GM19324 (cell line): ENCODE data around the gene RBM4B.
A peak's percentile ranks its signal among the peaks of the same experiment; 100 is the strongest.
"Not testable (repeated sequence)": the region's sequence is repeated elsewhere in the genome, so short reads cannot be mapped to it uniquely, and the experiment has no call there.

Source experiments
- ATAC-seq: cut with Tn5 transposase; IDR thresholded peaks from one replicate; pipeline ENCODE4 v1.9.1; 2021; ENCODE audit warnings: mild to moderate bottlenecking, moderate library complexity; ENCODE audit not compliant: unreplicated experiment, low FRiP score

RBM4B gene

GRCh38 chr11:66646828-66647227, 30.9 kb downstream of the RBM4B start:
- no peak for ATAC-seq

DNA sequence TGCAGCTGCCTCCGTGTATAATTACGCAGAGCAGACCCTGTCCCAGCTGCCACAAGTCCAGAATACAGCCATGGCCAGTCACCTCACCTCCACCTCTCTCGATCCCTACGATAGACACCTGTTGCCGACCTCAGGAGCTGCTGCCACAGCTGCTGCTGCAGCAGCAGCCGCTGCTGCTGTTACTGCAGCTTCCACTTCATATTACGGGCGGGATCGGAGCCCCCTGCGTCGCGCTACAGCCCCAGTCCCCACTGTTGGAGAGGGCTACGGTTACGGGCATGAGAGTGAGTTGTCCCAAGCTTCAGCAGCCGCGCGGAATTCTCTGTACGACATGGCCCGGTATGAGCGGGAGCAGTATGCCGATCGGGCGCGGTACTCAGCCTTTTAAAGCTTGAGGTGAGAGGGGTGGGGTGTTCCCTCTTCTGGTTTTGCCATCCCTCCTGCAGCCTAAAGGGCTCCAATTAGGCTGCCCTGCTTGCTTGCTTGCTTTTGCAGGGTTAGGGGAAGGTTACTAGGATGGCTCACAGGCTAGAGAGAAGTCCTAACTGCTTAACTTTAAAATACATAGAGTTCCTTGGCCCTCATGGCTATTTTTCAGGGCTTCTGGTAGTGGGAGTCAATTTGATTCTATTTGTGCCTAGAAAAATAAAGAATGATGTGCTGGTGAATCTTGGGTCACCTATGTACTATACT, 33.8 kb downstream of the RBM4B start:
- no peak for ATAC-seq

DNA sequence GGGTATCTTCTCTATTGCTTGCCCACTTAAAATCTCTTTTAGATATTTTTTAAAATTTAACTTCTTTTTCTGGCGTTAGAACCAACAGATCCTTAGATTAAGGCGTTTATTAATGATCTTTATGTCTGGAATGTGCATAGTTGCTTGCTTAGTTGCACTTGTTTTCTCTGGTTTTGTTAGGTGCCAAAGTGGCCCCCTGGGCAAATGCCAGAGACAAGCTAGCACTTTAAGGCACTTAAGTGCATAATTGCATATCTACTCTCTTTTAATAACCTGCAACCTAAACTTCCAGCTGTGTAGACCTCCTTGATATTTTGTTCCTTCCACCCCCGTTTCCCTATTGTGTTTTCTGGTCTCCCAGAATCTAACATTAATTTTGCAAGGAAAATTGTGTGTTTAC, 35.9 kb downstream of the RBM4B start:
- ATAC-seq, result no peak

DNA sequence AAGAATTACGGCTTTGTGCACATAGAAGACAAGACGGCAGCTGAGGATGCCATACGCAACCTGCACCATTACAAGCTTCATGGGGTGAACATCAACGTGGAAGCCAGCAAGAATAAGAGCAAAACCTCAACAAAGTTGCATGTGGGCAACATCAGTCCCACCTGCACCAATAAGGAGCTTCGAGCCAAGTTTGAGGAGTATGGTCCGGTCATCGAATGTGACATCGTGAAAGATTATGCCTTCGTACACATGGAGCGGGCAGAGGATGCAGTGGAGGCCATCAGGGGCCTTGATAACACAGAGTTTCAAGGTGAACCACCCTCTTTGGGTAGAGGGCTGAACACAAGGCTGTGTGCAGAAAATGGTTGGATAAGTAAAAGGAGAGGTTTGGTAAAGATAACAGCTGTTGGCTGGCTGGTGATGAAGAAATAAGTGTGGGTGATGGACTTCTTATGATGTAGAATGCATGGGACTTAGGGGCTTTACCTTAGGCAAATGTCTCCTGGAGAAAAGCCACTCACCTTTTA, 37.8 kb downstream of the RBM4B start:
- not testable (repeated sequence) for ATAC-seq

DNA sequence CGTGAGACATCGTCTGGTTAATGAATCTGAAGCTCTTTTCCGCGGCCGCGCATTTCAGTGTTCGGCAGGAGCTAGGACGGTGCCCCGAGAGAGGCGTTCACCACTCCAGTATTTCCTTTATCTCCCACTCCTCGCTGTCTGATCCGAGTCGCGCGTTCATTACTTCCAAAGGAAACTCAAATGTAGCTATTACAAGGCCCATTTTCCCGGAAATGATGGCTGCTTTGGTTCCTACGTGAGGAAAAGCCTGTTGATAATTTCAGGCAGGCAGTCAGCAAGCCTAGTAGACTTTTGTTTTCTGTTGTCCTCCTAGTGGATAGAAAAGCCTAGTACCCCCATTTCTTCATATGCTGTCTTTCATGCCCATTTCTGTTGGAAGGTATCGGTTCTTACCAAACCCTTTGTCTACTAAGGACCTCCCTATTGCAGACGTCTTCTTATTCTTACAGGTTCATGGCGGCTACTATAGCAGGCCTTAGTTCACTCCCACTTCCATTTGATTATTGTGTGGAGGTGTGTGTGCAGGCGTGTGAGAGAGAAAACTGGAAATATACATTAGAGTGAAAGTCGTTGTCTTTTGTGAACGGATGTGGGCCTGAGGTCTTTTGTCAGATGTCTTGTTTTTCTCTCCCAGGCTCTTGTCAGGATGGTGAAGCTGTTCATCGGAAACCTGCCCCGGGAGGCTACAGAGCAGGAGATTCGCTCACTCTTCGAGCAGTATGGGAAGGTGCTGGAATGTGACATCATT, 38.4 kb downstream of the RBM4B start:
- ATAC-seq, result no peak

DNA sequence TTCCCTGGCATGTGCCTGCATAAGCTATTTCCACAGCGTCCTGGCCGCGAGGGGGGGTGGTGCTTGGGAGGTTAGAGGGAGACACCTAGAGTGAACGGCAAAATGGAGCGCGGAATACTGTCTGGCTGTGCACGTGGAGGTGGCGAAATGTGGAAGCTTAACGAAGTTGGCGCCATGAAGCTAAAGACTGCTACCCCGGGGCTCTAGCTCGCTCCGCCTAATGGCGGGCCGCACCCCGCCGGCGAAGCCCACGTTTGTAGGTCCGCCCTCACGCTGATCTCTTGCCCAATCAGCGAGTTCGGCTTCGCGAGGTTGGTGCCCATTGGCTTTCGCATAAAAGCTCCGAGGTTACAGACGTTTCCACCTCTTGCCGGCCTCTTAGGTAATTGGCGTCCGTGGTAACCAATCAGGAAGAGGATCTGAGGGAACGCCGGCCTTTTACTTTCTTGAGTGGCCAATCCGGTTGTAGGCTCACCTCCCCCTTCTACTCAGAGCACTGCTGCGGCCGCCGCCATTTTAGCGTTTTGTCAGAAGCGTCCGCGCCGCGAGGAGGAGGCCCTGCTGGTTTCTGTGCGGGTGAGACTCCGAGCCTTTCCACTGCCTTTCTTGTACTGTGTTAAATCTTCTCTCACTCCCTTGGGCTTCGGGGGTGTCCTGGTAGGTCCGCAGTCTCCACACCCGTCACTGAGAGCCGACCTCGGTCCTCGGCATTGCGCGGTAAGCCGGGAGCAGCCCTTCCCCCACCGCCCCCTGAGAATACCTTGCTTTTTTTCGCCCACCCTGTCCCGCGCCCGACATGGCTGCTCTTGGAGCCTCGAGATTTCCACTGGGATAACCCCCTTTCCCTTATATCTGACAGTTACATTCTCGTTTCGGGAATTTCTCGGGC, 39.3 kb downstream of the RBM4B start, which contains the start of gene RBM4:
Gene RBM4 (plus strand): TSS at position 527 of the 889 bp plus-strand sequence. CDS start 1,009 bp downstream, outside the sequence.
- peak; percentile 97 for ATAC-seq

GRCh38 chr11:66637557-66638176, 40.0 kb downstream of the RBM4B start:
- ATAC-seq, result no peak

DNA sequence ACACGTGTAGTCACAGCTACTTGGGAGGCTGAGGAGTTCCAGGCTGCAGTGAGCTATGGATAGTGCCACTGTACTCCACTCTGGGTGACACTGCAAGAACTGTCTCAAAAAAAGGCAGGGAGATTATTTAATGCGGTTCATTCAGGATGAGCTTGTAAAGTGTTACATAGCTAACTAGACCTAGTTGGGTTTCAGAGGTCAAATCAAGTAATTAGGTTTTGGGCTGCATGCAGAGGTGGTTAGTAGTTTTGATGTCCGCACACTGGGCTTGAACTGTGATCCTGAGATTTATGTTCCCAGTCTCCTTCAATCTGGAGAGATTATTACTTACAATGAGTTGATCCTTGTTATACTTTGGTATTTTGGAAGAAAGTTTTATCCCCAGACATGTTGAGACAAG, 41.3 kb downstream of the RBM4B start:
- ATAC-seq, result no peak

GRCh38 chr11:66632952-66633351, 44.7 kb downstream of the RBM4B start:
- no peak for ATAC-seq

- ATAC-seq, result no peak
These were observed 45.8 kb downstream of the RBM4B start for GRCh38 chr11:66631883-66632282.

DNA sequence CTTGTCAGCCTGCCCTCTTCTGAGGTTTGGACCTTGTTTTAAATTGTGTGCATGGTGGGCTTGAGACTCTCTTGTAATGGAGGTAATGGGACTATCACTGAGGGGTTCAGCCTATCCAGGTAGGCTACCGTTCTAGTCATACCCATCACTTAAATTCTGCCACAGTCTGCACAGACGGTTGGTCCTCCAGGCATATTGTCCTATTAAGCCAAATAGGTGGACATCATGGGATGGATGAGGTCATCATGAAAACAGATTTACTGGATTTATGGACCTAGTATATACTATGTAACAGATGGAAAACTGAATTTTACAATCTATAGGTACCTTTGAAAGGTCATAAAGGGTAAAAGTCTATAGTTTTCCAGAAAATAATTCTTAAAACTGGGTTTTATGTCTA, 48.3 kb downstream of the RBM4B start:
- no peak for ATAC-seq

DNA sequence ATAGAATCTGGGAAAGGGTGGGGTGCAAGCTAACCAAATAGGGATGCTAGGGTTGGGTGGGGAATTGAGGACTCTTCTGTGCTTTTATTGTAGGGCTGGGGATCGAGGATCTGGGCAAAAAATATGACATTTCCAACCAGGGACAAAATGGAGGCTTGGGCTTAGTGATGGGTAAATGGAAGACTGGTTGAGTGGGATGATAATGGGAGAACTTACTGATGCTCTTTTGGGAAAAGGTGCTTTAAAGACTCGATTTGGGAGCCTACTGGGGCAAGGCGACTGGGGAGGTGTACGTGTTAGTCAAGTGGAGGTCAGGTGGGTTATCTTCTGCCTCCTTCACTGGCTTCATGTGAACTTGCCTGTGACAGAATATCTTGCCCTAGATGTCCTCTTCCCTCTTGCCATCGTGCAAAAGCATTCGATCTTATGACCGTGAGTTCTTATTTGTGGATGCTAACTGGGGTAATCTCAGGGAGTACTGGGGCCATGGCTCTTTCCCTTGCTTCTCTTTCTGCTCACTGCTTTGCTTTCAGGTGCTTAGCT, 49.6 kb downstream of the RBM4B start:
- ATAC-seq, result no peak

DNA sequence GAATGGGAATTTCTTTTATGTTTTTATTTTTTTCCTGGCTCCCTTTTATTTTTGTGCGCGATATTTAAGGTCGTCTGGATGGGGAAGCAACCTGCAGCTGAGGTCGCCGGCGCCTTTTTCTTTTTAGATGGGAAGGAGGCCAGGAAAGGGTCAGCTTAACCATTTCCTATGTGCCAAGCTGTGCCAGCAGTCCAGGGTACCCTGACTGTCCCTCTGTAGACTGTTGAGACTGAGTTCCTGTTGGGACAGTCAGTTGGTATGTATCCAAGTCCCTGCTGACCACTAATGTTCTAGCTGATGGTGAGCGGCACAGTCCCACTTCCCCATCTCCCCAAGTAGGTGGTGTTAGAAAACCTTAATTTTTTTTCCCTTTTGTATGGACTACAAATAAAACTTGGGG, 50.8 kb downstream of the RBM4B start:
- no peak for ATAC-seq

DNA sequence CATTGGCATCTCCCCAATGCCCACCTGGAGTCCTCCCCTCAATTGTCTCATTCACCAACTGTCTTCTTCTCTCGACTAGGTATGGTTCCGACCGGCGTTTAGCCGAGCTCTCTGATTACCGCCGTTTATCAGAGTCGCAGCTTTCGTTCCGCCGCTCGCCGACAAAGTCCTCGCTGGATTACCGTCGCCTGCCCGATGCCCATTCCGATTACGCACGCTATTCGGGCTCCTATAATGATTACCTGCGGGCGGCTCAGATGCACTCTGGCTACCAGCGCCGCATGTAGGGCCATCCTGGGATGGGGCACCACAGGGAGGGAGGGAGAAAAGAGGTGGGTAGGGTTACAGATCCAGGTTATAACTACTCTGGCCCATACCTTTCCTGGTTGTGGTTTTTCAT, 51.3 kb downstream of the RBM4B start:
- ATAC-seq, result no peak

DNA sequence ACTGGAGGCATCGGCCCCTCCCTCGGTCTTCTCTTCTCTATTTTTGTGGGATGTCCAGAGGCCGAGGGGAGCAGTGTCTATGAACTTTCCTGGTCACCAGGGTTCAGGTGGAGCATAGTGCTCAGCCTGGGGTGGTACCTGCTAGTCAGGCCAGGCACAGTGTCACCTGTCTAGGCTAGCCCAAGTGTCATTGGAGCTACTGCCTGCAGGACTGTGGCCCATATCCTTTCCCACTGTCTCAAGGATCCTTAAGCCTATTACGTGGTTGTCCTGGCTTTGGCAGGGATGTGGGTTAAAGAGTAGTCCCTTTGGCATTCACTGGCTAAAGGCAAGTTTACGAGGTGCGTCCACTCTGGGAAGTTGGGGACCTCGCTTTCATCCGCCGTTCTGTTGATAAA, 51.9 kb downstream of the RBM4B start:
- no peak for ATAC-seq

DNA sequence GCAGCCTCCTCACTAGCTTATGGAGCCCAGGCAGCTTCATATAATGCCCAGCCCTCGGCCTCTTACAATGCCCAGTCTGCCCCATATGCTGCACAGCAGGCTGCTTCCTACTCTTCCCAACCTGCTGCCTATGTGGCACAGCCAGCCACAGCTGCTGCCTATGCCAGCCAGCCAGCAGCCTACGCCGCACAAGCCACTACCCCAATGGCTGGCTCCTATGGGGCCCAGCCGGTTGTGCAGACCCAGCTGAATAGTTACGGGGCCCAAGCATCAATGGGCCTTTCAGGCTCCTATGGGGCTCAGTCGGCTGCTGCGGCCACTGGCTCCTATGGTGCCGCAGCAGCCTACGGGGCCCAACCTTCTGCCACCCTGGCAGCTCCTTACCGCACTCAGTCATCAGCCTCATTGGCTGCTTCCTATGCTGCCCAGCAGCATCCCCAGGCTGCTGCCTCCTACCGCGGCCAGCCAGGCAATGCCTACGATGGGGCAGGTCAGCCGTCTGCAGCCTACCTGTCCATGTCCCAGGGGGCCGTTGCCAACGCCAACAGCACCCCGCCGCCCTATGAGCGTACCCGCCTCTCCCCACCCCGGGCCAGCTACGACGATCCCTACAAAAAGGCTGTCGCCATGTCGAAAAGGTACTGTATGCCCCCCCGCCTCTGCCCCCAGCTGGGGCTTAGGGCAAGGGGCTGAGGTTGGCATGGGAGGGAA, 52.5 kb downstream of the RBM4B start:
- no peak for ATAC-seq

- no peak for ATAC-seq
These were observed 53.2 kb downstream of the RBM4B start for GRCh38 chr11:66624450-66624849.

GRCh38 chr11:66619080-66619554, 58.6 kb downstream of the RBM4B start:
- ATAC-seq, result no peak

- no peak for ATAC-seq
These were observed 60.4 kb downstream of the RBM4B start for GRCh38 chr11:66617155-66617834.
